Skin epidermis (tissue), 12 donors: ENCODE measurements around the gene HORMAD2.

Experiments
- H3K27ac ChIP-seq, 21 experiments: fragments of 200-600 bp; sonication (generic) in 11 of 21; one replicate each; pipeline ENCODE4 v1.5.0; 2020; ENCODE audit warnings: mild to moderate bottlenecking in 3 of 21, inconsistent platforms in 2 of 21, moderate library complexity in 2 of 21
- H3K4me3 ChIP-seq, 7 experiments: fragments of 200-600 bp; sonication (generic) in 2 of 7; one replicate each; pipeline ENCODE4 v1.5.0; 2020; ENCODE audit warnings: inconsistent platforms in 2 of 7, mild to moderate bottlenecking in 2 of 7, moderate library complexity in 1 of 7

The HORMAD2 gene

GRCh38 chr22:30079952-30080533, at the start of gene HORMAD2:
HORMAD2 (plus strand) TSS chr22:30080464; CDS start chr22:30093953, 13,489 bp downstream.
- Histone ChIP-seq H3K27ac (no peak within 1 kb of the TSS), H3K4me3 (peak within 1 kb of the TSS in 3 of 7 experiments; percentile 8 to 18 (median 17))

GRCh38 chr22:30031328-30031727, 48.9 kb upstream of the HORMAD2 start:
- no peak overlapping the region for H3K4me3 ChIP-seq
- no peak overlapping the region for H3K27ac ChIP-seq

GRCh38 chr22:30031764-30032455, 48.4 kb upstream of the HORMAD2 start:
- Histone ChIP-seq H3K4me3 (no peak overlapping the region), H3K27ac (no peak overlapping the region)

- H3K27ac ChIP-seq: no peak overlapping the region
Measured at GRCh38 chr22:30033137-30033536, 47.1 kb upstream of the HORMAD2 start.

GRCh38 chr22:30033901-30034300, 46.4 kb upstream of the HORMAD2 start:
- Histone ChIP-seq H3K27ac (no peak overlapping the region), H3K4me3 (no peak overlapping the region)

More at GRCh38 chr22:30033137-30033536, 47.1 kb upstream of the HORMAD2 start:
- H3K4me3 ChIP-seq: no peak overlapping the region

- Histone ChIP-seq H3K4me3 (no peak overlapping the region), H3K27ac (no peak overlapping the region)
Measured at GRCh38 chr22:30036656-30037055, 43.6 kb upstream of the HORMAD2 start.

GRCh38 chr22:30038219-30038618, 42.0 kb upstream of the HORMAD2 start:
- Histone ChIP-seq H3K4me3 (no peak overlapping the region), H3K27ac (peak overlapping the region in 1 of 21 experiments; percentile 56)

- no peak overlapping the region for H3K4me3 ChIP-seq
- no peak overlapping the region for H3K27ac ChIP-seq
Measured at GRCh38 chr22:30040499-30041260, 39.6 kb upstream of the HORMAD2 start.

GRCh38 chr22:30041475-30041874, 38.8 kb upstream of the HORMAD2 start:
- H3K4me3 ChIP-seq: no peak overlapping the region
- no peak overlapping the region for H3K27ac ChIP-seq

- H3K27ac ChIP-seq: no peak overlapping the region
- no peak overlapping the region for H3K4me3 ChIP-seq
Measured at GRCh38 chr22:30041881-30042280, 38.4 kb upstream of the HORMAD2 start.

GRCh38 chr22:30043161-30043560, 37.1 kb upstream of the HORMAD2 start:
- H3K27ac ChIP-seq: peak overlapping the region in 1 of 21 experiments; percentile 67
- H3K4me3 ChIP-seq: no peak overlapping the region

- H3K27ac ChIP-seq: peak overlapping the region in 10 of 21 experiments; percentile 5 to 78 (median 44)
- no peak overlapping the region for H3K4me3 ChIP-seq
Measured at GRCh38 chr22:30044369-30044768, 35.9 kb upstream of the HORMAD2 start.

- peak overlapping the region in 8 of 21 experiments; percentile 6 to 78 (median 42) for H3K27ac ChIP-seq
- no peak overlapping the region for H3K4me3 ChIP-seq
Measured at GRCh38 chr22:30044881-30045493, 35.3 kb upstream of the HORMAD2 start.

GRCh38 chr22:30045494-30045887, 34.8 kb upstream of the HORMAD2 start:
- Histone ChIP-seq H3K4me3 (no peak overlapping the region), H3K27ac (peak overlapping the region in 3 of 21 experiments; percentile 16 to 59 (median 42))

- Histone ChIP-seq H3K27ac (no peak overlapping the region), H3K4me3 (no peak overlapping the region)
Measured at GRCh38 chr22:30045901-30046715, 34.2 kb upstream of the HORMAD2 start.

- Histone ChIP-seq H3K4me3 (no peak overlapping the region), H3K27ac (no peak overlapping the region)
Measured at GRCh38 chr22:30046716-30047363, 33.4 kb upstream of the HORMAD2 start.

- no peak overlapping the region for H3K27ac ChIP-seq
- H3K4me3 ChIP-seq: no peak overlapping the region
Measured at GRCh38 chr22:30047364-30047738, 32.9 kb upstream of the HORMAD2 start.

- no peak overlapping the region for H3K27ac ChIP-seq
- H3K4me3 ChIP-seq: no peak overlapping the region
Measured at GRCh38 chr22:30048681-30049080, 31.6 kb upstream of the HORMAD2 start.
